A673 (cell line): ENCODE measurements around the gene FAM131C. TPM values are rescaled to one million over a fixed set of nuclear protein-coding genes. Genes with fewer than 3 reads are reported as not detected.

Experiments
- BruUV-seq: library from RNA; stranded (reverse); fragments of 400-500 nt; replicated peaks from 2 replicates; lab custom pipeline; 2021; lab: Mats Ljungman, UMichigan
- CTCF ChIA-PET: fragments of 300-600 bp; sonication (Branson Sonifier 250); formaldehyde crosslinking; loops from one replicate; lab custom pipeline; 2022; ENCODE audit warnings: antibody characterized with exemption; lab: Charles Lee
- POLR2A ChIA-PET: fragments of 300-600 bp; sonication (Branson Sonifier 250); formaldehyde crosslinking; loops from one replicate; lab custom pipeline; 2022; ENCODE audit warnings: antibody characterized with exemption; ENCODE audit not compliant: low non-redundant PET; lab: Charles Lee
- DNase-seq: peaks from one replicate; pipeline ENCODE4 v3.0.0-alpha.2; 2015; ENCODE audit warnings: low spot score
- H3K27ac ChIP-seq: fragments of 200-600 bp; sonication (generic); 2 replicates; pipeline ENCODE4 v1.5.1; 2016; ENCODE audit warnings: mixed run types, low read depth, mild to moderate bottlenecking, mixed read lengths, antibody characterized with exemption, low read length; ENCODE audit not compliant: poor library complexity, severe bottlenecking
- H3K27me3 ChIP-seq: fragments of 200-600 bp; sonication (generic); replicated peaks from 2 replicates; pipeline ENCODE4 v1.6.1; 2017; ENCODE audit warnings: mixed run types, low read depth, mild to moderate bottlenecking, mixed read lengths, antibody characterized with exemption, low read length; ENCODE audit not compliant: insufficient read depth, poor library complexity
- H3K36me3 ChIP-seq: fragments of 200-600 bp; sonication (generic); 2 replicates; pipeline ENCODE4 v1.6.1; 2016; ENCODE audit warnings: mixed run types, mild to moderate bottlenecking, mixed read lengths, antibody characterized with exemption, low read length; ENCODE audit not compliant: insufficient read depth, poor library complexity, severe bottlenecking
- H3K4me1 ChIP-seq: fragments of 200-600 bp; sonication (generic); 2 replicates; pipeline ENCODE4 v1.6.1; 2017; ENCODE audit warnings: mixed run types, mild to moderate bottlenecking, mixed read lengths, antibody characterized with exemption, low read length; ENCODE audit not compliant: insufficient read depth, poor library complexity, severe bottlenecking
- H3K4me3 ChIP-seq: fragments of 200-600 bp; sonication (generic); 2 replicates; pipeline ENCODE4 v1.5.1; 2016; ENCODE audit warnings: low read depth, mixed run types, mild to moderate bottlenecking, mixed read lengths, low read length; ENCODE audit not compliant: poor library complexity, severe bottlenecking
- H3K9me3 ChIP-seq: fragments of 200-600 bp; sonication (generic); 2 replicates; pipeline ENCODE4 v1.6.1; 2016; ENCODE audit warnings: mixed run types, low read depth, mild to moderate bottlenecking, mixed read lengths, antibody characterized with exemption, low read length; ENCODE audit not compliant: poor library complexity, severe bottlenecking
- CTCF ChIP-seq: fragments of 300-800, 200-600 bp; sonication (generic); conservative IDR thresholded peaks from 2 replicates; pipeline ENCODE4 v1.5.1; 2017; ENCODE audit warnings: low read depth, mild to moderate bottlenecking, antibody characterized with exemption, low read length, moderate library complexity, mixed read lengths
- EZH2 ChIP-seq: fragments of 200-600 bp; sonication (generic); IDR thresholded peaks from 2 replicates; pipeline ENCODE4 v1.6.1; 2017; ENCODE audit warnings: borderline replicate concordance, low read depth, mild to moderate bottlenecking, mixed read lengths, antibody characterized with exemption, low read length; ENCODE audit not compliant: poor library complexity, severe bottlenecking
- intact Hi-C: fragments of 100-400 bp; cut with micrococcal nuclease; formaldehyde crosslinking; loops from one replicate; pipeline ENCODE4 v1.10.0; 2022; ENCODE audit not compliant: unreplicated experiment
- total RNA-seq: library from RNA; stranded (reverse); gene quantifications from 2 replicates; pipeline ENCODE4 v1.2.3, GENCODE V29; 2021

Gene FAM131C
- total RNA-seq, 1 experiment from 2014 or later, result 0.71 TPM

- ChIA-PET POLR2A (no interaction called here), CTCF (interaction anchor here (0.6 kb wide), 1 partner anchor 154 kb away, joined by 5 read pairs; no protein-coding TSS in a partner anchor)
- intact Hi-C loops, result no loop called here
- Histone ChIP-seq H3K27me3 (no peaks in the 10 kb centered on the region), H3K4me1 (no peaks in the 10 kb centered on the region), H3K9me3 (no peaks in the 10 kb centered on the region), H3K36me3 (no peaks in the 10 kb centered on the region), H3K4me3 (no peak overlapping the region), H3K27ac (no peak overlapping the region)
- no peak for DNase-seq
- BruUV-seq, result no TSS peak
- TF ChIP-seq CTCF (no peak), EZH2 (no peak)
Observed at GRCh38 chr1:16067127-16067768, 6.2 kb downstream of the FAM131C start.

DNA sequence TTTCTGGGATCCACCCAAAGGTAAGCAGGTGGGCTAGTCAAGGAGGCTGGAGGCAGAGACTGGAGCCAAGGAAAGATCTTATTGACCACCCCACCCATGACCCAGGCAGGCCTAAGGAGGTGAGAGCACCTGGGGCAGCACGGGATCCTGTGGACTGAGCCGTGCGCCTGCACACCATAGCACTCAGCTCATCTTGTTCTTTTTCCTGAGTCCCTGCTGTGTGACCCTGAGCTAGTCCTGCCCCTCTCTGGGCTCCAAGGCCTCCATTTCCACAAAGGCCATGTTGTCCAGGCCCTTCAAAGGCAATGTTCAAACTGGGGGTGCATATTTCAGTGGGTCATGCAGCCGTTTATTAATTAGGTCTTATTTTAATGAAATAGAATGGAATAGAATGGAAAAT, 7.2 kb downstream of the FAM131C start:
- TF ChIP-seq EZH2 (no peak), CTCF (no peak)
- no peak for DNase-seq
- H3K4me1 ChIP-seq, result no peaks in the 10 kb centered on the region
- no TSS peak for BruUV-seq
- ChIA-PET CTCF (interaction anchor here (0.6 kb wide), 1 partner anchor 155 kb away, joined by 5 read pairs; no protein-coding TSS in a partner anchor), POLR2A (no interaction called here)
- no peak overlapping the region for H3K4me3 ChIP-seq
- H3K27ac ChIP-seq, result no peak overlapping the region
- no peaks in the 10 kb centered on the region for H3K36me3 ChIP-seq
- no peaks in the 10 kb centered on the region for H3K27me3 ChIP-seq
- intact Hi-C loops, result no loop called here
- no peaks in the 10 kb centered on the region for H3K9me3 ChIP-seq

GRCh38 chr1:16065269-16065576, 8.2 kb downstream of the FAM131C start:
- intact Hi-C loops, result no loop called here
- H3K36me3 ChIP-seq, result no peaks in the 10 kb centered on the region
- no peaks in the 10 kb centered on the region for H3K9me3 ChIP-seq
- H3K27me3 ChIP-seq, result no peaks in the 10 kb centered on the region
- ChIA-PET CTCF (no interaction called here), POLR2A (no interaction called here)
- H3K4me1 ChIP-seq, result no peaks in the 10 kb centered on the region
- no peak overlapping the region for H3K4me3 ChIP-seq
- no peak for TF ChIP-seq CTCF
- no peak for TF ChIP-seq EZH2
- no peak for DNase-seq
- BruUV-seq, result no TSS peak
- H3K27ac ChIP-seq, result no peak overlapping the region
